Medulla oblongata (tissue), 1 donor: ENCODE data around the gene AP2A1.

Experiments used
- DNase-seq: peaks from one replicate; pipeline ENCODE4 v3.0.0-alpha.2; 2015; ENCODE audit errors: extremely low spot score

AP2A1 gene

DNA sequence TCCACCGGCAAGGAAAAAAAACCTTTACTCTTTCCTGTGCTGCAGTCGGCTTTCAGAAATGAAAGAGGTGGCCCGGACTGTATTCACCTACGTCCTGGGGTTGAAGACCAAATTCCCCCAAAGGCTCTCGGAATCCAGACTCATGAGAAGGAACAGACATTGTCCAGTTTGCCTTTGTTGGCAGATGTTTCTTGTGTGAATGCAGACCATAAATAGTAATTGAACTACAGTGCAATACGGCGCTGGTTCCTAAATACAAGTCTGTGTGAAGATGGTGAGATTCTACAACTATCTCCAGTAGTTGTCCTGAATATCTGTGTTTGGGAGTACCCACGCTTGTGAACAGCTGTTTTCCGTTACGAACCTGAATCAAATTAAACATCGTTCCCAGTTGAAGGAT lies 72.9 kb downstream of the AP2A1 start:
- no peak for DNase-seq

DNA sequence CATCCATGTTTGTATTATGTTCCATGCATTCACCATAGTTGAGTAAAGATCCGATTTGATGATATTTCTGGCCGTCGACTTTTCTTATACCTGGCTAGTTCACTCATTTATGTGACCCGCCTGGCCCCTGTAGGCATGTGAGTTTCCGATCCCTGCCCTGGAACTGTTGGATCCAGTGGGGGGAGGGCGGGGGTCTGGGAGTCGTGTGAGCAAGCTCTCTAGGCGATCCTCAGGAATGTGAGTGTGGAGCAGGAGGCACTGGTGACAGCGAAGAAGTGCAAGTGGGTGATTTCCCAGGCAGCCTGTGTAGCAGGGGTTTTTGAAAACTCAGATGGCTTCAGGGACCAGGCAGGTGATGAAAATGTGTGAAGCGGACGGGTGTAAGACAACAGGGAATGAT lies 73.5 kb downstream of the AP2A1 start:
- no peak for DNase-seq

DNA sequence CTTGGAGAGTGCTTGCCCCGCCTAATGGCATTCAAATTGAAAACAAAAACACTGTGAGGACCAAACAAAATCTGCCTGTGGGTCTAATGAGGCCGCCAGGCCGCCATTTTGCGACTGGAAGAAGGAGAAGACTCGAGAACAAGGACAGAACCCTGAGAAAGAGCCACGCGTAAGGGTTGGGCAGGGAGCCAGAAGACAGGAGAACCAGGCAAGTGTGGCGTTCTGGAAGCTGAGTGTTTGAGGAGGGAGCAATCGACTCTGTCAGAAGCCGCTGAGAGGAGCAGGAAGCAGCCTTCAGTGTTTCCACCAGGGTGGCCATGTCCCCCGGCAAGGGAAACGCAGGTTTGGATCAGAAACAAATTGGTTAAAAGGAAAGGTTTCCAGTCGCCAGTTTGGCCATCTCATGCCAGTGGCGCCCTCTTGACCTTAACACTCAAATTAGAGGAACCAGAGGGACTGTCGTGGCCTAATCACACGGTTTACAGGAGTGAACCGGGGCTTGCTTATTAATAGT lies 74.0 kb downstream of the AP2A1 start:
- no peak for DNase-seq

DNA sequence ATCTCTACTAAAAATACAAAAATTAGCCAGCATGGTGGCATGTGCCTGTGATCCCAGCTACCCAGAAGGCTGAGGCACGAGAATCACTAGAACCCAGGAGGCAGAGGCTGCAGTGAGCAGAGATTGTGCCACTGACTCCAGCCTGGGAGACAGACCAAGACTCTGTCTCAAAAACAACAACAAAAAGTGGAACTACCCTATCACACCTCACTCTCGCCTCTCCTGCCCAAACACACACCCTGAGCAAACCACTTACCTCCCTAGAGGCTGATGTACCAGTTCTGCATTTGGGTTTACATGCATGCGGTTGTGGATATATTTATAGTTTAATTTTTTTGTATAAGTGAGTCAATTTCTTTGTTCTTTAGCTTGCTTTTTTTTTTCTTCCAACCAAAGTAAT lies 76.5 kb downstream of the AP2A1 start:
- DNase-seq = no peak

DNA sequence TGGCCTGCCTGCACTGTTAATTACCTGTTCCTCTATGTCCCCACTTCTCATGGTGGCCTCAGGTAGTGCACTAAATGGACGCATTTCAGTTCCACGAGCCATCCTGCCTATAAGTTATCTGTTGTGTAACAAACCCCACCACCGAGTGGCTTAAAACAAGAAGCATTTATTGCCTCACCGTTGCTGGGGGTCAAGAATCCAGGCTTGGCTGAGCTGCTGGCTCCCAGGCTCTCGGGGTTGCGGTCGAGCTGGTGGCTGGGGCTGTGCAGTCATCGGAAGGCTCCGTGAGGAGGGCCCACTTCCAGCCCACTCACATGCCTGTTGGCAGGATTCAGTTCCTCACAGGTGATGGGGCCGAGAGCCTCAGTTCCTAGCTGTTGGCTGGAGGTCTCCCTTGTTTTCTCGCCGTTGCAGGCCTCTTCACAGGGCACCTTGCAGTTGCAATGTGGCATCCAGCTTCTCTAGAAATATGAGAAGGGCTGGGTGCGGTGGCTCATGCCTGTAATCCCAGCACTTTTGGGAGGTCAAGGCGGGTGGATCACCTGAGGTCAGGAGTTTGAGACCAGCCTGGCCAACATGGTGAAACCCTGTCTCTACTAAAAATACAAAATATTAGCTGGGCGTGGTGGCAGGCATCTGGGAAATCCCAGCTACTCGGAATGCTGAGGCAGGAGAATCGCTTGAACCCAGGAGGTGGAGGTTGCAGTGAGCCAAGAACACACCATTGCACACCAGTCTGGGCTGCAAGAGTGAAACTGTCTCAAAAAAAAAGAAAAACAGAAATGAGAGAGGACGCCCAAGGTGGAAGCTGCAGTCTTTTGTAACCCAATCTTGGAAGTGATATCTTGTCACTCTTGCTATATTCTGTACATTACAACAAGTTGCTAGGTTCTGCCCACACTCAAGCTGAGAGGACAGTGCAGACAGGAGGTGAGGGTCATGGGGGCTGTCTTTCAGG lies 77.6 kb downstream of the AP2A1 start:
- no peak for DNase-seq

DNA sequence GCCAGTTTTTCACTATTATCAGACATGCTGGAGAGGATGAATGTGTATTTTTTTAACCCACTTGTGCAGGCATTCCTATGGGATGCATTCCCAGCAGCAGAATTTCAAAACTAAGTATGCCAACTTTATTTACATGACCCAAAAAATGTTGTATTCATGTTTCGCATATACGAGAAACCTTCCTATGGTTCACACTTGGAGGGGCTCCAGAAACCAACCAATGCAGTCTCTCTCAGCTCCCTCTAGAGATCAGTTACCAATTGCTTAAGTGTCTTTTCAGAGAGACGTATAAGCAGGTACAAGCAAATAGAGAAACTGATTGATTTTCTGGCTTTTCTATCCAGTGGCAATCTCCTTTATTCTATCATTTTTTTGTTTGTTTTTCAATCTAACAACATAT lies 78.6 kb downstream of the AP2A1 start:
- DNase-seq = no peak

DNA sequence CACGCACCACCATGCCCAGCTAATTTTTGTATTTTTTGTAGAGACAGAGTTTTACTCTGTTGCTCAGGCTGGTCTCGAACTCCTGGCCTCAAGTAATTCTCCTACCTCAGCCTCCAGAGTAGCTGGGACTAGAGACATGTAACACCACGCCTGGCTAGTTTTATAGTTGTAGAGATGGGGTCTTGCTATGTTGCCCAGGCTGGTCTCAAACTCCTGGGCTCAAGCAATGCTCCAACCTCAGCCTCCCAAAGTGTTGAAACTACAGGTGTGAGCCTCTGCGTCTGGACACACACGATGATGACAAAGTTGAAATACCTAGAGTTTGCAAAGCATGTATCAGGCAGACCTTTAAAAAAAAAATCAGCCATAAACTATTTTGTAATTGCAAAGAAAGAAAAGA lies 79.6 kb downstream of the AP2A1 start:
- DNase-seq = no peak

DNA sequence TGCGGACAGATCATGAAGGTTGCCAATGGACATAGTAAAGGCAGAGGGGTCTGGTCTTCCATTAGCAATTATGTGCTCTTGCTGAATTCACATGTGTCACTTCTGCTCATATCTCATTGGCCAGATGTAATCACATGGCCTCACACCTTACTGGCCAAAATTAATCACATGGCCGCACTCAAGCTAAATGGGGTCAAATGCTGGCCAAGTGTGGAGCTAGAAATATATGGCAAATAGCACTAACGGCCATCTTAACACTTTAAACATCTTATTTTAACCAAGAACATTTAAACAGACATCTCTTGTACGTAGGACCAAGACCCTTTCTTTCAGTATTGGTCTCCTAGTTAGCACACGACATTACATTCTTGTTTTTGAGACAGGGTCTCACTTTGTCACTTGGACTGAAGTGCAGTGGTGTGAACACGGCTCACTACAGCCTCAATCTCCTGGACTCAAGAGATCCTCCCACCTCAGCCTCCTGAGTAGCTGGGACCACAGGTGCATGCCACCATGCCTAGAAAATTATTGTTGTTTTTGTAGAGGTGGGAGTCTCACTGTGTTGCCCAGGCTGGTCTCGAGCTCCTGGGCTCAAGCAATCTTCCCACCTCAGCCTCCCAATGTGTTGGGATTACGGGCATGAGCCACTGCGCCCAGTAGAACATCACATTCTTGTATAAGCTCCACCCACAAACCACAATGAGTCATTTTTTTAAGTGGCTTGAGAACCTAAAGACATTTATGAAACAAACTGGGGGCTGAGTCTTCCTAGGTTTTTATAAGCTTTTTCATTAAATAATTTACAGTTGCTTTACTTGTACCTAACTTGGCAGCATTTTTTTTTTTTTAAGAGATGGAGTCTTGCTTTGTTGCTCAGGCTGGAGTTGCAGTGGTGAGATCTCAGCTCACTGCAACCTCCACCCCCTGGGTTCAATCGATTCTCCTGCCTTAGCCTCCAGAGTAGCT lies 81.2 kb downstream of the AP2A1 start:
- DNase-seq = no peak

DNA sequence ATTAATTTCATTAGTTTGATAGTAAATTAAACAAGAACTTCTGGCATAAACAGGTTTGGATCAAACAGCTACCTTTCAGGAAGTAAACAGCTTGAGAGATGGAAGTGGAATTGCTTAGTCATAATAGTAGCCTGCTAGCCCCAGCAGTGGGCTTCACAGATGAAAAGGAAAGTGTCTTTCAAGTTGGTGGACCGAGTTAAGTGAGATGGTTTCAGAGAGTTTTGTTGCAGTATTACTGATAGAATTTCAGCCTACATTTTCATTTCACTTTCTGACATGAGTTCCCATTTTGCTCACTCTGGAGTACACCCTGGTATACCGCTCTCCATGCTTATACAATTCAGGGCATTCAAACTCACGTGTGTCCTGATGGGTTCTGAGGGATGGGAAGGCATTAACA lies 82.1 kb downstream of the AP2A1 start:
- no peak for DNase-seq

DNA sequence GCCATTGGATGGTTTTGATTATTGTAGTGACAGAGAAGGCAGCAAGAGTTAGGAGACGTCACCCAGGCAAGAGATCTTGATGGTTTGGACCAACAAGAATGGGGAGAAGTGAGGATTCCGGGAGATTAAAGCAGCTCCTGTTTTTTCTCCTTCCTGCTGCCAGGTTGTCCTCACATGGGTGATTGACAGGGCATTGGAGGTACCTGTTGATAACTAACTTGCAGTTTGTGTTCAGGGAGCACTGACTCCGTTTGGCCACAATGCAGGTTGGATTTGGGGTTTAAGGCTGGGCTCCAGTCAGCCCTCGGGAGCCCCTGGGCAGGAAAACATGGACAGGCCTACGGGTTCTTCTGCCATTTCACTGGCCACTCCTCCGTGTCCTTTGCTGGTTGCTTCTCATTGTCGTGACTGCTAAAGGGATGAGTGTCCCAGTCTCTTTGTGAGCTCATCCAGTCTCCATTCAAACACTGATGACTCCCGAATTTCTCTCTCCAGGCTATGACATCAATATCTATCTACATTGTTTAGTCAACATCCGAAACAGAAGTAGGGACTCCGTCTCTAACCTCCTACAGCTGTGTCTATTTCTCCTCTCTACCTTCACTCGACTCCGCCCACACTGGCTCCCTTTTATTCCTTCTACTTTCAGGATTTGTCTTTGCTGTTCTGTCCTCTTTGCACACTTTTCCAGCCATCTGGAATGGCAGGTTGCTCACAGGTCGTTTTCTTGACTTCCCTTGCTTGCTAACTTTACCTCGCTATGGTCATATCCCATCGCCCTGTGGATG lies 82.8 kb downstream of the AP2A1 start:
- no peak for DNase-seq

DNA sequence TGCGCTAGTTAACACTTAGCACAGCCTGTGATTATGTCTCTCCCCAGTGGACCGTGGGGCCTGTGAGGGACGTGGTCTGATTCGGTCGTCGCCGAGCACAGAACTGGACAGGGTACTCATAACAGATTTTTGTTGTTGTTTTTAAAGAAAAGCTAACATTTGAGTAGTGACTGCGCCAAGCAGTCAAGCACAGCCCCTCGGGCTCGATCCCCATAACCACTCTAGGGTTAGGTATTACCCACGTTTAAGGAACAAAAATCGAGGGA lies 83.4 kb downstream of the AP2A1 start:
- no peak for DNase-seq

DNA sequence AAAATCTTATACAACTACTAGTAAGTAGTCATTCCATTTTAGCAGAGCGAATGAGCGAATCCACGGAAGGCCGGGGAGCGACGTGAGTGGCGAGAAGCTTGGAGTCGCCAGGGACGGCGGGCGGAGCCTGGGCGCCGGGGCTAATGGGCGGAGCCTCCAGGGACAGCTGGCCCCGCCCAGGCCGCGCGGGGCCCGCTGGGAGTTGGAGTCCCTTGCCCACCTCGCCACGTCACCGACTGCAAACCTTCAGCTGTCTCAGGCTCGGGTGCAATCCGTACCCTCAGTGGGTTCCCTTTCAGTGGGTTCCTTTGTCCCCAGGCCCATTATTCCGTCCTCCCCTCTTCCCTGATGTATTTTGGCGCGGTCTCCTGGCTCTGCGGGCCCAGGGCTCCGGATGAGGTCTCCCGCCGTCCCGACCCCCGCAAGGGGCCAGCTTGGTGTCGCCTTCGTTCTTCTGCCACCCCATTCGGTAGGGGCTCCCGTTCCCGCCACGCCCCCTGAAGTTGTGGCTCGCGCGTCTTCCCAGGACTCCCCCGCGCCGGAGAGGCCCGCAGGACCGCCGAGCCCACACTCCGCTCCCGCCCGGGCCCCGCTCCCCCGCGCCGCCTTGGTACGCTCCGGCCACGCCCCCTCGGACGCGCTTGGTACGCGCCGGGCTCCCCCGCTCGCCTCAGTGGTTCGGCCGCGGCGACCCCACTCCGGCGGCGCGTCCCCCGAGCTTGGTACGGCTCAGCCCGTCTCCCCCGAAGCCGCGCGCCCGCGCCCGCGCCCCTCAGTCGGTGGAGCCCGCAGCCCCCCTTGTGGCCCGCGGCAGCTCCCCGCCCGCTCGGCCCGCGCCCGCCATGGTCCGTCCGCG lies 83.9 kb downstream of the AP2A1 start, which contains the start of gene PTOV1:
Gene PTOV1 (plus strand): TSS at position 673 of the 856 bp plus-strand sequence.
- DNase-seq = peak; percentile 97

DNA sequence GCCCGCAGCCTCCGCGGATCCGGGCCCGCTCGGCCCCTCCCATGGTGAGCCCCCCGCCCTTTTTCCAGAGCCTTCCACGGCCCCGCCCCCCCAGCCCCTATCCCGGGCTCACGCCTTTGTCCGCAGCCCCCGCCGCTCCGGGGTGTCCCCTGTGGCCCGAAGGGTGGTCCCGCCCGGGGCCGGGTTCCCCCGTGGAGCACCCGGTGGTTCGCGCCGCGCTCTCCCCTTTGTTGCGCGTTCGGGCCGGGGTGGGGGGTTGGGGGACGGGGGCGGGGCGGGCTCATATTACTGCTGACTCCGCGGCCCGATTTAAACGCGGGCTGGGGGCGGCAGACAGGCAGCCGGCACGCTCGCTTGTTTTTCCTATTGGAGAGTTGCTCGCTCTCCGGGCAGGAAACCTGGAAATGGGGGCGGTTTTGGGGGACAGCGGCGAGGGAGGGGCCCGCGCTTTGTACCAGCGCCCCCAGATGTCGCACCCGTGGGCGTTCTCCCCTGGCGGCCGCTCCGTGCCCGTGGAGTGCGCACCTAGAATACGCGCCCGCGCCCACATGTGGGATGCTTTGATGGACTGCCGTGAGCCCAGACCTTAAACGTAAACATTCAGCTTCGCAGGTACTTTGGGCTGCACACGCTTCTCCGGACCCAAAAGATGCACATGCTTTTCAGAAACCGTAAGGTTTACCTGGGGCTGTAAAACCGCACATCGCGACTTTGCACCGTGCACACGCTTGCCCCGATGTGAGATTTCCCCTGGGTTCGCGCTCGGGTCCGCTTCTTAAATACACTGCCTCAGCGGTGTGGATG lies 84.9 kb downstream of the AP2A1 start:
- no peak for DNase-seq

DNA sequence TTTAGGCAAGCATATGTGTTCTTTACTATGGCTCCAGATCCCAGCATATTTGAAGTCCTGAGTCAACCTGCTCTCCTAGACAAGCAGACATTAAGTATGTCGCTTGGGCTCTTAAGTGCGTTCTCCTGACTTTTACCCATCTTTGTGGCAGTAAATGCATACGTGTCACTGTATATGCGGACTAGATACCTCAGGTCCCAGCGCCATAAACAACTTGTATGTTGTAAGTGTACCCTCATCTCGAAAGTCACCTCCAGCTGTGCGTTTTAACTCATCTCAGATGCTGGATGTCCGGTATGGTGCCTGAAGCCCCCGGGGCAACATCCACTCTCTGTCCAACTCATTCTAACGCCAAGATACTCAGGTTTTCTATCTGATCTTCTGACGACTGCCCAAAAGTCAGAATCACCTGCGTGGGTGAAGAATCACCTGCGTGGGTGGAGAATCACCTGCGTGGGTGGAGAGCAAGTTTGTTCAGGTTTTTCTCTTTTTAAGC lies 85.9 kb downstream of the AP2A1 start:
- DNase-seq = no peak

DNA sequence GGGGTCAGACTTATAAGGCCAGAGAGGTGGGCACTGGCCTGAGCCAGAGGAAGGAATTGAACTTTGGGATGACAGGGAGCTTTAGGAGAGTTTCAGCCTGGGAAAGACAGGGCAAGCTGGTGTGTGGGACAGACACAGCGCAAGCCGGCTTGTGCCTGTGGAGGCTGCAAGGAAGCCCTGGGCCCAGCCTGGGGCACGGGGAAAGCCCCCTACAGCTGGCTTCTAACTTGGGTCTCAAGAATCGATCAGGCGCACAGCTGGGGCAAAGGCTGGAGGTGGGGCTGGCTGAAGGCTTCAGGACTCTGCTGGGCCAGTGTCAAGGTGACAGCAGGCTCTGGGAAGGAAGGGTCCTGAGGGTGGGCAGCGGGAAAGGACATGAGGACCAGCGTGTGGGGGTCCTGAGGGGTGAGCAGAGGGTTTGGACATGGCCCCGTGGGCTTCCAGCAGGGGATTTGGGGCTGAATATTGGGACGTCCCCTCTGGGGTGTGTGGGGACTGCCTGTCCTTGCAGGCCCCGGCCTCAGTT lies 87.1 kb downstream of the AP2A1 start:
- DNase-seq = no peak

DNA sequence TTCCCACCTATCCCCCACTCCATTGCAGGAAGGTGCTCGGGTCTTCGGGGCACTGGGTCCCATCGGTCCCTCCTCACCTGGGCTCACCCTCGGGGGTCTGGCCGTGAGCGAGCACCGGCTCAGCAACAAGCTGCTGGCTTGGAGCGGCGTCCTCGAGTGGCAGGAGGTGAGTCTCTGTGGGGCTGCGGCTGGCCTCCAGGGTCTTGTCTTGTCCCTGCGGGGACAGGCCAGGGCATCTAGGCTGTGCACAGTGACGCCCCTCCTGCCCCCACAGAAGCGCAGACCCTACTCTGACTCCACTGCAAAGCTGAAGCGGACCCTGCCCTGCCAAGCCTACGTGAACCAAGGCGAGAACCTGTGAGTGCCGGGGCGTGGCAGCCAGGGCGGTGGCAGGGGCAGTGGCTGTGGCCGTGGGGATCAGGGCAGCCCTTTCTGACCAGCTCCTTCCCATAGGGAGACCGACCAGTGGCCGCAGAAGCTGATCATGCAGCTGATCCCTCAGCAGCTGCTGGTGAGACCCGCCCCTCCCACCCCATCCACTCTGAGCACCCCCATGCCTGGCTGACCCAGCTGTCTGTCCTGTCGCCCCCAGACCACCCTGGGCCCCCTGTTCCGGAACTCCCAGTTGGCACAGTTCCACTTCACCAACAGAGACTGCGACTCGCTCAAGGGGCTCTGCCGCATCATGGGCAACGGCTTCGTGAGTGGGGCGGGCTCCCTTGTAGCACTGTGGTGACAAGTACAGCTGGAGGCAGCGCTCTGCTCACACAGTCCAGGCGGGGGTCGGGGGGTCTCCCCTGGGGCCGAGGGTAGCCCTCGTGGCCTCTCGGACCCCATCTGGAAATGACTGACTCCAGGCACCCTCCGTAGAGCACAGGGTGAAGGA lies 87.8 kb downstream of the AP2A1 start:
- DNase-seq = no peak

DNA sequence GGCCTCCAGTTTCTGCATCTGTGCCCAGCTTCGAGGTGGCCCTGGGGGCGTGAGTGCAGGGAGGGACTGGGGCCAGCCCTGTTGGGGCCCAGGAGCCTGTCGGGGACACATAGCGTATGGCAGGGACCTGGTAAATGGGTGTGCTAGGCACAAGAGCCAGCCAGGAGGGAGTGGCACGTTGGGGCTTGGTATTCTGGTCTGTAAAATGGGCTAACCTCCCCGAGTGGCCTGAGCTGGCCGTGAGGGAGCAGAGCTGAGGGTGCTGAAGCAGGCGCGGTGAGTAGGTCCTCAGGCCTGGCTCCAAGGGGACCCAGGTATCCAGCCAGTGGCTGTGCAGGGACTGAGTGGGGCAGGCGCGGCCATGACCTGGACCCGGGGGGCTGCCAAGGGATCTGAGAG lies 88.5 kb downstream of the AP2A1 start:
- no peak for DNase-seq
